Right atrium auricular region (tissue), 2 donors: Measurements from ENCODE around the gene SLC9A9. TPM values are rescaled to one million over a fixed set of nuclear protein-coding genes. Genes with fewer than 3 reads are reported as not detected.

ENCODE experiments used
- DNase-seq: peaks from one replicate; pipeline ENCODE4 v3.0.0-alpha.2; 2019; ENCODE audit warnings: low spot score
- H3K27ac ChIP-seq, 2 donors: fragments of 200-600 bp; sonication (generic); 1 replicate in 1 of 2; 2 replicates in 1 of 2; pipeline ENCODE4 v1.5.1; 2016 to 2019
- H3K27me3 ChIP-seq, 2 donors: fragments of 200-600 bp; sonication (generic); one replicate each; pipeline versions ENCODE4 v1.5.1 to v1.6.0; 2017 to 2019
- H3K36me3 ChIP-seq: fragments of 200-600 bp; sonication (generic); one replicate; pipeline ENCODE4 v1.5.1; 2016
- H3K4me1 ChIP-seq, 2 donors: fragments of 200-600 bp; sonication (generic); one replicate each; pipeline versions ENCODE4 v1.5.1 to v1.6.0; 2017 to 2019
- H3K4me3 ChIP-seq, 2 donors: fragments of 200-600 bp; sonication (generic); 1 replicate in 1 of 2; 2 replicates in 1 of 2; pipeline ENCODE4 v1.5.1; 2017 to 2019; ENCODE audit warnings: mild to moderate bottlenecking in 1 of 2, moderate library complexity in 1 of 2
- H3K9me3 ChIP-seq, 2 donors: fragments of 200-600 bp; sonication (generic); one replicate each; pipeline ENCODE4 v1.5.1; 2019
- total RNA-seq, 2 donors: library from RNA; depleted of rRNA; stranded (reverse); fragments of >200 nt; gene quantifications; one replicate each; pipeline ENCODE4 v1.1.0, GENCODE V29; 2016
- TF ChIP-seq, protein P1 (sequence below), 2 donors: fragments of 200-600 bp; sonication (generic); IDR thresholded peaks; one replicate each; pipeline ENCODE4 v1.5.1; 2019; ENCODE audit warnings: antibody characterized with exemption in 2 of 2

Gene SLC9A9
- total RNA-seq, 2 donors from 2014 or later = 3.1 to 4.2 TPM

DNA sequence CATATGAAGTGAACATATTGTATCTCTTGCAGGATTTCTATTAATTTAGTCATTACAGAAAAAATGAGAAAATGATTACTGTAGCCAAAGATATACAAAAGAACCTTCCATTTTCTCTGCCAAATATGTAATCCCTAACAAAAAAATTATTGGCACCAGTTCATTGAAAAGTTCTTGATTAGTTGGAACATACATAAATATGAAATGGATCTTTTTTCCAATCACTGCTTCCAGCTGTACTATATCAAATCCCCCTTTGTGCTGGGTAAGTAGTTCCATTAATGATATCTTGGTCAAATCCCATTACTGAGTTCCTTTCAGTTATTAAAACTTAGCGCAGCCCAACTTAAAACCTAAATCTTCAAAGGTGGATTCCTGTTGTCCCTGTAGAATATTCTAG lies 263.8 kb downstream of the SLC9A9 start:
- no peaks in the 10 kb centered on the region for H3K36me3 ChIP-seq
- TF ChIP-seq, protein P1, sequence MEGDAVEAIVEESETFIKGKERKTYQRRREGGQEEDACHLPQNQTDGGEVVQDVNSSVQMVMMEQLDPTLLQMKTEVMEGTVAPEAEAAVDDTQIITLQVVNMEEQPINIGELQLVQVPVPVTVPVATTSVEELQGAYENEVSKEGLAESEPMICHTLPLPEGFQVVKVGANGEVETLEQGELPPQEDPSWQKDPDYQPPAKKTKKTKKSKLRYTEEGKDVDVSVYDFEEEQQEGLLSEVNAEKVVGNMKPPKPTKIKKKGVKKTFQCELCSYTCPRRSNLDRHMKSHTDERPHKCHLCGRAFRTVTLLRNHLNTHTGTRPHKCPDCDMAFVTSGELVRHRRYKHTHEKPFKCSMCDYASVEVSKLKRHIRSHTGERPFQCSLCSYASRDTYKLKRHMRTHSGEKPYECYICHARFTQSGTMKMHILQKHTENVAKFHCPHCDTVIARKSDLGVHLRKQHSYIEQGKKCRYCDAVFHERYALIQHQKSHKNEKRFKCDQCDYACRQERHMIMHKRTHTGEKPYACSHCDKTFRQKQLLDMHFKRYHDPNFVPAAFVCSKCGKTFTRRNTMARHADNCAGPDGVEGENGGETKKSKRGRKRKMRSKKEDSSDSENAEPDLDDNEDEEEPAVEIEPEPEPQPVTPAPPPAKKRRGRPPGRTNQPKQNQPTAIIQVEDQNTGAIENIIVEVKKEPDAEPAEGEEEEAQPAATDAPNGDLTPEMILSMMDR (IDR thresholded peaks at IDR 0.05) = no peak
- no peaks in the 10 kb centered on the region for H3K9me3 ChIP-seq
- H3K27me3 ChIP-seq = no peaks in the 10 kb centered on the region
- no peaks in the 10 kb centered on the region for H3K4me1 ChIP-seq
- DNase-seq = no peak
- H3K4me3 ChIP-seq = no peak overlapping the region
- H3K27ac ChIP-seq = no peak overlapping the region

DNA sequence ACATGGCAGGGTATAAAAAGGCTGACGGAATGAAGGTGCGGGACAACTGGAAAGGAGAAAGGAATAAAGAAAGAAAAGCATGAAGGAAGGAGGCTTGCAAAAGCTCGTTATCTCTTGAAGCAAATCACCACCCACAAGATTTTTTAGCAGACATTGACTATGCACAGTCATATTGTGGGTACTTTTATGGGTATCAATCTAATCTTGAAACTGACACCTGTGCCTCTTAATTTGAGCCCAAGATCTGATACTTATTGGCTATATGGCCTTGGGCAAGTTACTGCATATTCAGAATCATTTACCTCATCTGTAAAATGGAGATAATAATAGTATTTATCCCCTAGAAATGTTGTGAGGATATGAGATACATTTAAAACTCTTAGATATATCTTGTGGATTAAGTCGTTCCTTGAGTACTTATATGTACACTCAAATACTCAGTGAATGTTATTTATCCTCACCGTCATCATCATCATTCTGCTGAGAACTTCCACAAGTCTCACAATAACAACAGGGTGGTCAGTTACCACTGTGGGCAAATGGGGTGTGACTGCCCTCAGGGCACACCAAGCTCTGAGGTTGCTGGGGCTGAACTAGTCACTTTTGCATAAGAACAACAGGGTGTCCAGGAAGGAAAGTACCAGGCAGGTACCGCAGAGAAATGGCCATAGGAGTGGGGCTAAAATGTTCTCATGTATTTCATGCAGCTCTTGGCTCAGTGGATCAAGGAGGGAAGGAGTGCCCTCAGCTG lies 266.1 kb downstream of the SLC9A9 start:
- no peaks in the 10 kb centered on the region for H3K9me3 ChIP-seq
- no peaks in the 10 kb centered on the region for H3K36me3 ChIP-seq
- no peak for DNase-seq
- no peak overlapping the region for H3K4me3 ChIP-seq
- TF ChIP-seq, protein P1 (IDR thresholded peaks at IDR 0.05) = no peak
- H3K4me1 ChIP-seq = no peaks in the 10 kb centered on the region
- H3K27ac ChIP-seq = no peak overlapping the region
- H3K27me3 ChIP-seq = no peaks in the 10 kb centered on the region

DNA sequence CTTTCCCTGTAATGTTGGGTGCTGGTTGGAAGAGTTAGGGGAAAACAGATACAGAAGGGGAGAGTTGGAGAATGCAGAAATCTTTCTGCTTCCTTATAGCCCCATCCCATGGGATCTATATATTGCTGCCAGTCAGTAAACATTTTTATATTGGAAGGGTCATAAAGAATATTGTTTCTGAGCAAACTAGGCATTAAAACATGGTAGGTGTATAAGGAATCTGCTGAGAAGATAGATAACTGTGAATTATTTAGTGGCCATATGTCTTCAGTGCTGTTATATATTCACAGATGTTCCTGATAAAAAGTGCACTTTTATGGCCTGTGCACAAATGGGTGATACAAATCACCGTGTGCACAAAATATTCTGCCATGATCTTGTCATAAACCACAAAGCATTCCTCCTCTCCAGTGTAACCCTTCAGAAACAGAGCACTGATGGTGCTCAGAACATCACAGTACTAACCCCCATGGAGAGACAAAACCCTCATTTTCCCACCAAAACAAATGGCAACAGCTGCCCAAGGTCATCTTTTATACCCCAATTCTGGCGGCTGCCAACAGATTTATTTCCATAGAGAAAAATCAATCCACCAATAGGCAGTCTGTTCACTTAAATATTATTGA lies 269.3 kb downstream of the SLC9A9 start:
- no peaks in the 10 kb centered on the region for H3K4me1 ChIP-seq
- H3K27me3 ChIP-seq = no peaks in the 10 kb centered on the region
- H3K27ac ChIP-seq = no peak overlapping the region
- no peak for DNase-seq
- no peaks in the 10 kb centered on the region for H3K36me3 ChIP-seq
- H3K4me3 ChIP-seq = no peak overlapping the region
- H3K9me3 ChIP-seq = no peaks in the 10 kb centered on the region
- TF ChIP-seq, protein P1 (IDR thresholded peaks at IDR 0.05) = no peak

DNA sequence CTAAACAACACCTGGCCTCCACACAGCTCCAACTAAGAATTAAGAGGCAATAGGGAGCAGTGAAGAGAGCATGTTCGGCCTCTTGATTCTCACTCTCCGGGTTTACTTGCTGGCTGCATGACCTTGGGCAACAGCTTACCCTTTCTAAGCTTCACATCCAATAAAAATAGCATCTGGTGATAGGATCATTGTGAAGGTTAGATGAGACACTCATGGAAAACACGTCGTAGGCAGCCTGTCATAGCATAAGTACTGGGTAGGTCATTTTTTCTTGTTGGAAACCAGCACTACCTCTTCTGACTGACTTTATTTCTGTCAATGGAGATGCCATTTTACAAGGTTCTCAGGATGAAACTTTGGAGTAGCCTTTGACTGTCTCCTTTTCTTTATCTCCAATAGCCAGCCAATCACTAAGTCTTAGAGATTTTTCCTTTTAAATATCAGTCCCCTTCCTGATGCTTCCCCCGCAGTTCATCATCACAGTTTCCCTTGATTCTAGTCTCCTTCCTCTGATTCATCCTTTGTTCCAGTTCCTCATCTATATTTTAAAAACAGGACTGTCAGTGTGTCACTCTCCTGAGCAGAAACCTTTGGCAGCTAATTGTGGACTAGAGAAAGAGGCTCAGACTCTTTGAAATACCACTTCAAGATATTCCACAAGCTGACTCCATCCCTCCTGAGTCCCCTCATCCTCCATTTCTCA lies 271.5 kb downstream of the SLC9A9 start:
- TF ChIP-seq, protein P1 (IDR thresholded peaks at IDR 0.05) = no peak

DNA sequence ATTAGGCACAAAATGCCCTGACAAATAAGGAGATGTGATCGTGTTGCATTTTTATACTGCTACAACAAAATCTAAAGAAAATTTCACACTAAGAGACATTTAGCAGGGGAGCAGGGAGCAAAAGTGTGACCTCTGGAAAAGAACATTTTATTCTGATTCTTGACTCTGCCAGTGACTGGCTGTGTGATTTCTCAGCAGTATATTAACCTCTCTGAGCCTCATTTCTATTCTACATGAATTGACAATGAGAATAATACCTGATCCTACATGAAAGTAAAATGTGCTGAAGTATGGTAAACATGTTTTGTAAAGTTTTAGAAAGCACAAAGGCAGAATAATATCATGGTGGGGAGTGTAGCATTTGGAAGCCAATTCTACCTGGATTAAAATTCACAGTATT lies 273.3 kb downstream of the SLC9A9 start:
- Histone ChIP-seq H3K4me1 (no peaks in the 10 kb centered on the region), H3K27ac (no peak overlapping the region), H3K9me3 (no peaks in the 10 kb centered on the region), H3K36me3 (no peaks in the 10 kb centered on the region), H3K4me3 (no peak overlapping the region), H3K27me3 (no peaks in the 10 kb centered on the region)
- no peak for DNase-seq
- TF ChIP-seq, protein P1 (IDR thresholded peaks at IDR 0.05) = no peak

More for the DNA sequence above, 271.5 kb downstream of the SLC9A9 start:
- Histone ChIP-seq H3K4me3 (no peak overlapping the region), H3K27ac (no peak overlapping the region), H3K4me1 (no peaks in the 10 kb centered on the region), H3K36me3 (no peaks in the 10 kb centered on the region), H3K9me3 (no peaks in the 10 kb centered on the region), H3K27me3 (no peaks in the 10 kb centered on the region)
- DNase-seq = no peak
